Glutamatergic neuron (in vitro differentiated cells): ENCODE measurements around the gene RASGRF1. TPM values are rescaled to one million over a fixed set of nuclear protein-coding genes. Genes with fewer than 3 reads are reported as not detected.

Experiments used
- DNase-seq: peaks from one replicate; pipeline ENCODE4 v3.0.0; 2022
- H3K27ac Mint-ChIP-seq: one replicate; pipeline ENCODE4 v1.8.0; 2020; ENCODE audit warnings: mild to moderate bottlenecking, mixed read lengths, inconsistent platforms; ENCODE audit not compliant: unreplicated experiment
- H3K27me3 Mint-ChIP-seq: one replicate; pipeline ENCODE4 v1.8.0; 2020; ENCODE audit warnings: mild to moderate bottlenecking, moderate library complexity, mixed read lengths, inconsistent platforms; ENCODE audit not compliant: unreplicated experiment
- H3K36me3 Mint-ChIP-seq: one replicate; pipeline ENCODE4 v1.8.0; 2020; ENCODE audit warnings: mild to moderate bottlenecking, mixed read lengths, inconsistent platforms; ENCODE audit not compliant: unreplicated experiment
- H3K4me1 Mint-ChIP-seq: one replicate; pipeline ENCODE4 v1.8.0; 2020; ENCODE audit warnings: mild to moderate bottlenecking, low read depth, mixed read lengths, inconsistent platforms; ENCODE audit not compliant: unreplicated experiment
- H3K4me3 Mint-ChIP-seq: one replicate; pipeline ENCODE4 v1.8.0; 2020; ENCODE audit warnings: mild to moderate bottlenecking, mixed read lengths, inconsistent platforms; ENCODE audit not compliant: unreplicated experiment
- H3K9me3 Mint-ChIP-seq: one replicate; pipeline ENCODE4 v1.8.0; 2020; ENCODE audit warnings: mild to moderate bottlenecking, moderate library complexity, mixed read lengths, inconsistent platforms; ENCODE audit not compliant: unreplicated experiment
- CTCF ChIP-seq: fragments of 200-600 bp; sonication (generic); IDR thresholded peaks from one replicate; pipeline ENCODE4 v1.5.0; 2021; ENCODE audit not compliant: partially characterized antibody, unreplicated experiment
- total RNA-seq: library from RNA; stranded (reverse); fragmentation: NEBNext Ultra II Directional; extraction: Animal tissue kit (Norgen Biotek cat#: 25700); gene quantifications from one replicate; pipeline ENCODE4 v1.2.1, GENCODE V29; 2021; ENCODE audit not compliant: unreplicated experiment

RASGRF1 gene
- total RNA-seq, 1 donor from 2014 or later = 0.32 TPM

- Mint-ChIP-seq H3K27ac (no peak overlapping the region), H3K4me3 (no peak overlapping the region), H3K4me1 (no peaks in the 10 kb centered on the region), H3K27me3 (no peaks in the 10 kb centered on the region), H3K9me3 (no peaks in the 10 kb centered on the region), H3K36me3 (no peaks in the 10 kb centered on the region)
- no peak for TF ChIP-seq CTCF
- no peak for DNase-seq
These were observed 151.7 kb downstream of the RASGRF1 start for GRCh38 chr15:78938658-78939488.

- no peak overlapping the region for H3K27ac Mint-ChIP-seq
- no peak for DNase-seq
- H3K27me3 Mint-ChIP-seq = peaks cover 4% of the 10 kb centered on the region
- no peak overlapping the region for H3K4me3 Mint-ChIP-seq
- H3K9me3 Mint-ChIP-seq = no peaks in the 10 kb centered on the region
- no peak for TF ChIP-seq CTCF
- H3K36me3 Mint-ChIP-seq = no peaks in the 10 kb centered on the region
- H3K4me1 Mint-ChIP-seq = no peaks in the 10 kb centered on the region
These were observed 153.3 kb downstream of the RASGRF1 start for GRCh38 chr15:78937132-78937739.

- Mint-ChIP-seq H3K4me1 (no peaks in the 10 kb centered on the region), H3K4me3 (no peak overlapping the region), H3K27me3 (peaks cover 5% of the 10 kb centered on the region), H3K27ac (no peak overlapping the region), H3K36me3 (no peaks in the 10 kb centered on the region), H3K9me3 (no peaks in the 10 kb centered on the region)
- no peak for DNase-seq
- no peak for TF ChIP-seq CTCF
These were observed 155.9 kb downstream of the RASGRF1 start for GRCh38 chr15:78934655-78935023.

- DNase-seq = no peak
- peaks cover 5% of the 10 kb centered on the region for H3K27me3 Mint-ChIP-seq
- no peak overlapping the region for H3K27ac Mint-ChIP-seq
- no peak overlapping the region for H3K4me3 Mint-ChIP-seq
- H3K9me3 Mint-ChIP-seq = no peaks in the 10 kb centered on the region
- no peaks in the 10 kb centered on the region for H3K4me1 Mint-ChIP-seq
- no peak for TF ChIP-seq CTCF
- H3K36me3 Mint-ChIP-seq = no peaks in the 10 kb centered on the region
These were observed 156.5 kb downstream of the RASGRF1 start for GRCh38 chr15:78933823-78934654.
